HepG2 (cell line): ENCODE results near the gene BEST2. TPM values are rescaled to one million over a fixed set of nuclear protein-coding genes. Genes with fewer than 3 reads are reported as not detected.

Source experiments
- ELF1 ChIP-seq: sonication (generic); formaldehyde crosslinking; IDR thresholded peaks from 2 replicates; pipeline ENCODE4 v1.4.0; 2020; ENCODE audit warnings: missing genetic modification reagents
- KAT8 ChIP-seq: IDR thresholded peaks from 2 replicates; pipeline ENCODE4 v1.6.1; 2016; ENCODE audit warnings: missing genetic modification reagents, missing compliant biosample characterization
- PCBP1 ChIP-seq: fragments of 200-400 bp; formaldehyde crosslinking; IDR thresholded peaks from 2 replicates; pipeline ENCODE4 v1.6.1; 2017; ENCODE audit warnings: mild to moderate bottlenecking, low read depth, low read length, borderline replicate concordance
- POLR2G ChIP-seq: fragments of 200-400 bp; formaldehyde crosslinking; IDR thresholded peaks from 2 replicates; pipeline ENCODE4 v1.6.1; 2018; ENCODE audit warnings: mild to moderate bottlenecking, low read depth, low read length, moderate library complexity
- SOX6 ChIP-seq, 2 experiments: fragments of 450-650 bp in 1 of 2; sonication (generic) in 1 of 2; formaldehyde crosslinking in 1 of 2; IDR thresholded peaks; 2 replicates each; pipeline versions ENCODE4 v1.4.0 to v1.6.1; 2017 to 2020; ENCODE audit warnings: antibody characterized with exemption in 1 of 2, mild to moderate bottlenecking in 1 of 2, missing genetic modification reagents in 1 of 2
- TGIF2 ChIP-seq: IDR thresholded peaks from 2 replicates; pipeline ENCODE4 v1.6.1; 2016; ENCODE audit warnings: control low read depth, missing compliant biosample characterization
- ZC3H13 ChIP-seq: sonication (generic); formaldehyde crosslinking; IDR thresholded peaks from 2 replicates; pipeline ENCODE4 v1.8.1; 2023; ENCODE audit warnings: mild to moderate bottlenecking, missing genetic modification reagents, moderate library complexity
- ZFP37 ChIP-seq: sonication (generic); formaldehyde crosslinking; IDR thresholded peaks from 2 replicates; pipeline ENCODE4 v1.4.0; 2020; ENCODE audit warnings: missing genetic modification reagents, borderline replicate concordance
- ZNF138 ChIP-seq: sonication (generic); formaldehyde crosslinking; IDR thresholded peaks from 2 replicates; pipeline ENCODE4 v1.5.0; 2020; ENCODE audit warnings: mild to moderate bottlenecking, low read depth, missing genetic modification reagents
- ZNF232 ChIP-seq: sonication (generic); formaldehyde crosslinking; IDR thresholded peaks from 2 replicates; pipeline ENCODE4 v1.4.0; 2020; ENCODE audit warnings: missing genetic modification reagents, borderline replicate concordance
- ZNF30 ChIP-seq: sonication (generic); formaldehyde crosslinking; IDR thresholded peaks from 2 replicates; pipeline ENCODE4 v1.5.0; 2020; ENCODE audit warnings: mild to moderate bottlenecking, missing genetic modification reagents
- ZNF331 ChIP-seq: sonication (generic); formaldehyde crosslinking; IDR thresholded peaks from 2 replicates; pipeline ENCODE4 v1.4.0; 2020; ENCODE audit warnings: missing genetic modification reagents
- polyA plus RNA-seq, 8 experiments: library from polyadenylated mRNA; depleted of rRNA in 3 of 8; stranded (reverse) in 7 of 8; unstranded in 1 of 8; fragments of >200 nt; fragmentation: Illumina TruSeq in 4 of 8; extraction: Trizol in 4 of 8; gene quantifications; 2 replicates each; pipeline versions ENCODE4 v1.2.1 to v1.2.3, GENCODE V29; 2011 to 2016; ENCODE audit warnings: low read depth in 4 of 8, missing spikeins in 1 of 8, mixed read lengths in 1 of 8; ENCODE audit not compliant: insufficient read depth in 1 of 8
- total RNA-seq, 5 experiments: library from RNA; depleted of rRNA; stranded (reverse); fragments of >200 nt; fragmentation: Illumina TruSeq; extraction: Trizol; gene quantifications; 2 replicates each; pipeline ENCODE4 v1.2.3, GENCODE V29; 2016; ENCODE audit warnings: low read depth in 1 of 5
- TF ChIP-seq, protein P1 (sequence below), 2 experiments: sonication (generic) in 1 of 2; formaldehyde crosslinking in 1 of 2; IDR thresholded peaks; 2 replicates each; pipeline versions ENCODE4 v1.4.0 to v1.6.1; 2018 to 2020; ENCODE audit warnings: missing genetic modification reagents in 2 of 2, borderline replicate concordance in 1 of 2, low read depth in 1 of 2, mild to moderate bottlenecking in 1 of 2, missing biosample characterization in 1 of 2
- TF ChIP-seq, protein P2 (sequence below): sonication (generic); formaldehyde crosslinking; conservative IDR thresholded peaks from 2 replicates; pipeline ENCODE4 v1.8.0; 2022; ENCODE audit warnings: mild to moderate bottlenecking, moderate library complexity, missing genetic modification reagents
- TF ChIP-seq, protein P3 (sequence below): sonication (generic); formaldehyde crosslinking; conservative IDR thresholded peaks from 2 replicates; pipeline ENCODE4 v1.4.0; 2020; ENCODE audit warnings: mild to moderate bottlenecking, missing genetic modification reagents, moderate library complexity
- TF ChIP-seq, protein P4 (sequence below): sonication (generic); formaldehyde crosslinking; IDR thresholded peaks from 2 replicates; pipeline ENCODE4 v1.8.1; 2022; ENCODE audit warnings: mild to moderate bottlenecking, missing genetic modification reagents
- TF ChIP-seq, protein P5 (sequence below): IDR thresholded peaks from 2 replicates; pipeline ENCODE4 v1.6.1; 2016; ENCODE audit warnings: missing genetic modification reagents, missing compliant biosample characterization

BEST2 gene
- total and polyA plus RNA-seq, 2 of the 13 experiments (the other 11 are each of a cell fraction or from before 2014, with no cell fraction given): not detected

DNA sequence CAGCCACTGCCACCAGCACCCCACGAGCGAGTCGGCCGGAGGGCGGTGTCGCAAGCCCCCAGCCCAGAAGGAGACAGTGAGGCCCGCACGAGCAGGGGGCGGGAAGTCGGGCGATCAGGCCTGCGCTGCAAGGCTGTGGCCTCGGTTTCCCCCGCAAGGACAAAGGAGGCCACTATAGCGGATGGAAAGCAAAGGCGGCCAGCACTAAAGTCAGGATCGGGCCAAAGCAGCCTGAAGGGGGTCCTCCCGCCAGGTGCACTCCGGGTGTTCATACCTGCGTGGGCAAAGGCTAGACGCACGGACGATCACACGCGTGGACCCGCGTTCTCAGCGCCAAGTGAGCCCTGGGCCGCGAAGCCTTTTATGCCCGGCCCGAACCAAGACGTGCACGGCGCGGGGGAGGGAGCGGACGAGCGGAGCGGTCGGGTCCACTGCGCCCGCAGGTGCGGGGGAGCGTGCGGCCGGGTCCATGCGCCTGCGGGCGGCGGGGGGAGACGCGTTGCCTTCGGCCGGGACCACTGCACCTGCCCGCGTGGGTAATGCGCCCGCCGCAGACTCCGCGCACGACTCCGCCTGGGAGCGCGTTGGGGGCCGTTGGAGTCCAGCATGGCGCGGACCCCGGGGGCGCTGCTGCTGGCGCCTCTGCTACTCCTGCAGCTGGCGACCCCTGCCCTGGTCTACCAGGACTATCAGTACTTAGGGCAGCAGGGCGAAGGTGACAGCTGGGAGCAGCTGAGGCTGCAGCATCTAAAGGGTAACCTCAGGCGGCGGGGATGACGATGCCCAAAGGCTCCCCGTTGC is 50.1 kb downstream of the BEST2 start, which contains the start of the genes PRDX2 and THSD8 (continued):
- TF ChIP-seq, protein P1, sequence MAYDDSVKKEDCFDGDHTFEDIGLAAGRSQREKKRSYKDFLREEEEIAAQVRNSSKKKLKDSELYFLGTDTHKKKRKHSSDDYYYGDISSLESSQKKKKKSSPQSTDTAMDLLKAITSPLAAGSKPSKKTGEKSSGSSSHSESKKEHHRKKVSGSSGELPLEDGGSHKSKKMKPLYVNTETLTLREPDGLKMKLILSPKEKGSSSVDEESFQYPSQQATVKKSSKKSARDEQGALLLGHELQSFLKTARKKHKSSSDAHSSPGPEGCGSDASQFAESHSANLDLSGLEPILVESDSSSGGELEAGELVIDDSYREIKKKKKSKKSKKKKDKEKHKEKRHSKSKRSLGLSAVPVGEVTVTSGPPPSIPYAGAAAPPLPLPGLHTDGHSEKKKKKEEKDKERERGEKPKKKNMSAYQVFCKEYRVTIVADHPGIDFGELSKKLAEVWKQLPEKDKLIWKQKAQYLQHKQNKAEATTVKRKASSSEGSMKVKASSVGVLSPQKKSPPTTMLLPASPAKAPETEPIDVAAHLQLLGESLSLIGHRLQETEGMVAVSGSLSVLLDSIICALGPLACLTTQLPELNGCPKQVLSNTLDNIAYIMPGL (CRISPR knock-in tag; IDR thresholded peaks at IDR 0.05; ENCODE audit: borderline replicate concordance in 1 of 2, low read depth in 1 of 2): peak; percentile 64 to 93
- TF ChIP-seq TGIF2: no peak
- peak; percentile 81 for TF ChIP-seq ZC3H13 (CRISPR knock-in tag)
- TF ChIP-seq ELF1: 0 out of 2 replicates have a peak, but pooled peaks have one; percentile 31
- TF ChIP-seq PCBP1: 0 out of 2 replicates have a peak, but pooled peaks have one; percentile 56
- peak; percentile 99 for TF ChIP-seq POLR2G
- no peak; the same call in 1 of the 2 replicates for TF ChIP-seq ZNF30 (CRISPR knock-in tag)
- peak; percentile 80 for TF ChIP-seq ZNF138 (CRISPR knock-in tag)
- TF ChIP-seq ZFP37 (CRISPR knock-in tag): no peak
- TF ChIP-seq, protein P2, sequence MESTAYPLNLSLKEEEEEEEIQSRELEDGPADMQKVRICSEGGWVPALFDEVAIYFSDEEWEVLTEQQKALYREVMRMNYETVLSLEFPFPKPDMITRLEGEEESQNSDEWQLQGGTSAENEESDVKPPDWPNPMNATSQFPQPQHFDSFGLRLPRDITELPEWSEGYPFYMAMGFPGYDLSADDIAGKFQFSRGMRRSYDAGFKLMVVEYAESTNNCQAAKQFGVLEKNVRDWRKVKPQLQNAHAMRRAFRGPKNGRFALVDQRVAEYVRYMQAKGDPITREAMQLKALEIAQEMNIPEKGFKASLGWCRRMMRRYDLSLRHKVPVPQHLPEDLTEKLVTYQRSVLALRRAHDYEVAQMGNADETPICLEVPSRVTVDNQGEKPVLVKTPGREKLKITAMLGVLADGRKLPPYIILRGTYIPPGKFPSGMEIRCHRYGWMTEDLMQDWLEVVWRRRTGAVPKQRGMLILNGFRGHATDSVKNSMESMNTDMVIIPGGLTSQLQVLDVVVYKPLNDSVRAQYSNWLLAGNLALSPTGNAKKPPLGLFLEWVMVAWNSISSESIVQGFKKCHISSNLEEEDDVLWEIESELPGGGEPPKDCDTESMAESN (CRISPR knock-in tag): peak; percentile 92
- peak; percentile 79 for TF ChIP-seq KAT8 (CRISPR knock-in tag)
- no peak for TF ChIP-seq ZNF232
- TF ChIP-seq ZNF331: peak; percentile 79
- no peak for TF ChIP-seq SOX6 (IDR thresholded peaks at IDR 0.05)
- peak; percentile 32; the same call in 1 of the 2 replicates for TF ChIP-seq SOX6 (CRISPR knock-in tag; IDR thresholded peaks at IDR 0.05)
- TF ChIP-seq, protein P3, sequence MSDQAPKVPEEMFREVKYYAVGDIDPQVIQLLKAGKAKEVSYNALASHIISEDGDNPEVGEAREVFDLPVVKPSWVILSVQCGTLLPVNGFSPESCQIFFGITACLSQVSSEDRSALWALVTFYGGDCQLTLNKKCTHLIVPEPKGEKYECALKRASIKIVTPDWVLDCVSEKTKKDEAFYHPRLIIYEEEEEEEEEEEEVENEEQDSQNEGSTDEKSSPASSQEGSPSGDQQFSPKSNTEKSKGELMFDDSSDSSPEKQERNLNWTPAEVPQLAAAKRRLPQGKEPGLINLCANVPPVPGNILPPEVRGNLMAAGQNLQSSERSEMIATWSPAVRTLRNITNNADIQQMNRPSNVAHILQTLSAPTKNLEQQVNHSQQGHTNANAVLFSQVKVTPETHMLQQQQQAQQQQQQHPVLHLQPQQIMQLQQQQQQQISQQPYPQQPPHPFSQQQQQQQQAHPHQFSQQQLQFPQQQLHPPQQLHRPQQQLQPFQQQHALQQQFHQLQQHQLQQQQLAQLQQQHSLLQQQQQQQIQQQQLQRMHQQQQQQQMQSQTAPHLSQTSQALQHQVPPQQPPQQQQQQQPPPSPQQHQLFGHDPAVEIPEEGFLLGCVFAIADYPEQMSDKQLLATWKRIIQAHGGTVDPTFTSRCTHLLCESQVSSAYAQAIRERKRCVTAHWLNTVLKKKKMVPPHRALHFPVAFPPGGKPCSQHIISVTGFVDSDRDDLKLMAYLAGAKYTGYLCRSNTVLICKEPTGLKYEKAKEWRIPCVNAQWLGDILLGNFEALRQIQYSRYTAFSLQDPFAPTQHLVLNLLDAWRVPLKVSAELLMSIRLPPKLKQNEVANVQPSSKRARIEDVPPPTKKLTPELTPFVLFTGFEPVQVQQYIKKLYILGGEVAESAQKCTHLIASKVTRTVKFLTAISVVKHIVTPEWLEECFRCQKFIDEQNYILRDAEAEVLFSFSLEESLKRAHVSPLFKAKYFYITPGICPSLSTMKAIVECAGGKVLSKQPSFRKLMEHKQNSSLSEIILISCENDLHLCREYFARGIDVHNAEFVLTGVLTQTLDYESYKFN (CRISPR knock-in tag): peak; percentile 58; the same call in 1 of the 2 replicates
- TF ChIP-seq, protein P4, sequence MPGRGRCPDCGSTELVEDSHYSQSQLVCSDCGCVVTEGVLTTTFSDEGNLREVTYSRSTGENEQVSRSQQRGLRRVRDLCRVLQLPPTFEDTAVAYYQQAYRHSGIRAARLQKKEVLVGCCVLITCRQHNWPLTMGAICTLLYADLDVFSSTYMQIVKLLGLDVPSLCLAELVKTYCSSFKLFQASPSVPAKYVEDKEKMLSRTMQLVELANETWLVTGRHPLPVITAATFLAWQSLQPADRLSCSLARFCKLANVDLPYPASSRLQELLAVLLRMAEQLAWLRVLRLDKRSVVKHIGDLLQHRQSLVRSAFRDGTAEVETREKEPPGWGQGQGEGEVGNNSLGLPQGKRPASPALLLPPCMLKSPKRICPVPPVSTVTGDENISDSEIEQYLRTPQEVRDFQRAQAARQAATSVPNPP: no peak
- TF ChIP-seq, protein P5, sequence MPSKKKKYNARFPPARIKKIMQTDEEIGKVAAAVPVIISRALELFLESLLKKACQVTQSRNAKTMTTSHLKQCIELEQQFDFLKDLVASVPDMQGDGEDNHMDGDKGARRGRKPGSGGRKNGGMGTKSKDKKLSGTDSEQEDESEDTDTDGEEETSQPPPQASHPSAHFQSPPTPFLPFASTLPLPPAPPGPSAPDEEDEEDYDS (CRISPR knock-in tag): peak; percentile 98
